Thoracic aorta (tissue), 2 donors: ENCODE measurements around the gene PTBP1. TPM values are rescaled to one million over a fixed set of nuclear protein-coding genes. Genes with fewer than 3 reads are reported as not detected.

Experiments
- ATAC-seq: fragments of 150-250 bp; one replicate; pipeline ENCODE4 v1.8.0; 2017; ENCODE audit warnings: low read depth; ENCODE audit not compliant: insufficient number of reproducible peaks, low FRiP score
- DNase-seq: peaks from one replicate; pipeline ENCODE4 v3.0.0-alpha.2; 2020; ENCODE audit warnings: low spot score
- H3K27ac ChIP-seq, 2 donors: fragments of 200-600 bp; sonication (generic); 1 replicate in 1 of 2; 2 replicates in 1 of 2; pipeline ENCODE4 v1.5.1; 2016; ENCODE audit warnings: mild to moderate bottlenecking in 2 of 2, moderate library complexity in 2 of 2
- H3K27me3 ChIP-seq: fragments of 200-600 bp; sonication (generic); replicated peaks from 2 replicates; pipeline ENCODE4 v1.6.0; 2016; ENCODE audit warnings: mild to moderate bottlenecking; ENCODE audit not compliant: insufficient read depth
- H3K36me3 ChIP-seq: fragments of 200-600 bp; sonication (generic); one replicate; pipeline ENCODE4 v1.5.1; 2016
- H3K4me1 ChIP-seq, 2 donors: fragments of 200-600 bp; sonication (generic); 1 replicate in 1 of 2; 2 replicates in 1 of 2; pipeline versions ENCODE4 v1.5.1 to v1.6.0; 2016; ENCODE audit warnings: low read depth in 2 of 2, mild to moderate bottlenecking in 1 of 2; ENCODE audit not compliant: control insufficient read depth in 1 of 2
- H3K4me3 ChIP-seq: fragments of 200-600 bp; sonication (generic); 2 replicates; pipeline ENCODE4 v1.5.1; 2016; ENCODE audit warnings: mild to moderate bottlenecking
- H3K9me3 ChIP-seq: fragments of 200-600 bp; sonication (generic); 2 replicates; pipeline ENCODE4 v1.5.1; 2016
- total RNA-seq, 2 donors: library from RNA; depleted of rRNA; stranded (reverse); fragments of >200 nt; gene quantifications; one replicate each; pipeline versions ENCODE4 v1.1.0 to v1.2.3, GENCODE V29; 2016
- TF ChIP-seq, protein P1 (sequence below): fragments of 200-600 bp; sonication (generic); IDR thresholded peaks from one replicate; pipeline ENCODE4 v1.5.1; 2019; ENCODE audit warnings: antibody characterized with exemption

PTBP1 gene
- total RNA-seq, 2 donors from 2014 or later, result 149 to 163 TPM

DNA sequence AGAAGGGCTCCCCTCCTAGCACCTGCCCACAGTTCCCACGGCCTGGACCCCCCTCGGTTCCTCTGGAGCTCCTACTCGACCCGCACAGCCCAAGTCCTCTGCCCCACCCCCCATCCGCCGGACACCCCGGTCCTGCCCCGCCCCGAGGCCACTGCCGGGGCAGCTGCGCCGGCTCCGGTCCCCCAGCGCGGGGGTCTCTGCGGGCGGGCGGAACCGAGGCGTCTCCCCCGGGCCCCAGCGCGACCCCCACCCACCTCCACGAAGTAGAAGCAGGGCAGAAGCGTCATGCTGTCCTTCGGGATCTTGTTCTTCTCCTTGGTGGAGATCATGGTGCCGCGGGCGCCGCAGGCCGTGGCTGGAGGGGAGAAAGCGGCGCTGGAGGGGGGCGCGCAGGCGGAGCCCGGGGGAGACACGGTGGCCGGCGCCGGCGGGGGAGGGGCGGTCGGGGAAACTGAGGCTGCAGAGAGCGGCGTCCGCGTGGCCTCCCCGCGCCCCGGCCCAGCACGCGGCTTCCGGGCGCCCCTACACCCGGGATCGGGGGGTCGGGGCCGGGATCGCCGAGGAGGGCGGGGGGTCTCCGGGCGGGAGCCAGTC is 24.1 kb downstream of the PTBP1 start:
- peaks cover 12% of the 10 kb centered on the region for H3K27me3 ChIP-seq
- TF ChIP-seq, protein P1, sequence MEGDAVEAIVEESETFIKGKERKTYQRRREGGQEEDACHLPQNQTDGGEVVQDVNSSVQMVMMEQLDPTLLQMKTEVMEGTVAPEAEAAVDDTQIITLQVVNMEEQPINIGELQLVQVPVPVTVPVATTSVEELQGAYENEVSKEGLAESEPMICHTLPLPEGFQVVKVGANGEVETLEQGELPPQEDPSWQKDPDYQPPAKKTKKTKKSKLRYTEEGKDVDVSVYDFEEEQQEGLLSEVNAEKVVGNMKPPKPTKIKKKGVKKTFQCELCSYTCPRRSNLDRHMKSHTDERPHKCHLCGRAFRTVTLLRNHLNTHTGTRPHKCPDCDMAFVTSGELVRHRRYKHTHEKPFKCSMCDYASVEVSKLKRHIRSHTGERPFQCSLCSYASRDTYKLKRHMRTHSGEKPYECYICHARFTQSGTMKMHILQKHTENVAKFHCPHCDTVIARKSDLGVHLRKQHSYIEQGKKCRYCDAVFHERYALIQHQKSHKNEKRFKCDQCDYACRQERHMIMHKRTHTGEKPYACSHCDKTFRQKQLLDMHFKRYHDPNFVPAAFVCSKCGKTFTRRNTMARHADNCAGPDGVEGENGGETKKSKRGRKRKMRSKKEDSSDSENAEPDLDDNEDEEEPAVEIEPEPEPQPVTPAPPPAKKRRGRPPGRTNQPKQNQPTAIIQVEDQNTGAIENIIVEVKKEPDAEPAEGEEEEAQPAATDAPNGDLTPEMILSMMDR, result no peak
- H3K4me1 ChIP-seq, result peaks cover 6 to 8% of the 10 kb centered on the region in 2 donors
- DNase-seq, result no peak
- peak overlapping the region; percentile 53 for H3K4me3 ChIP-seq
- no peak overlapping the region for H3K27ac ChIP-seq
- H3K9me3 ChIP-seq, result no peaks in the 10 kb centered on the region
- H3K36me3 ChIP-seq, result no peaks in the 10 kb centered on the region
- no peak for ATAC-seq

DNA sequence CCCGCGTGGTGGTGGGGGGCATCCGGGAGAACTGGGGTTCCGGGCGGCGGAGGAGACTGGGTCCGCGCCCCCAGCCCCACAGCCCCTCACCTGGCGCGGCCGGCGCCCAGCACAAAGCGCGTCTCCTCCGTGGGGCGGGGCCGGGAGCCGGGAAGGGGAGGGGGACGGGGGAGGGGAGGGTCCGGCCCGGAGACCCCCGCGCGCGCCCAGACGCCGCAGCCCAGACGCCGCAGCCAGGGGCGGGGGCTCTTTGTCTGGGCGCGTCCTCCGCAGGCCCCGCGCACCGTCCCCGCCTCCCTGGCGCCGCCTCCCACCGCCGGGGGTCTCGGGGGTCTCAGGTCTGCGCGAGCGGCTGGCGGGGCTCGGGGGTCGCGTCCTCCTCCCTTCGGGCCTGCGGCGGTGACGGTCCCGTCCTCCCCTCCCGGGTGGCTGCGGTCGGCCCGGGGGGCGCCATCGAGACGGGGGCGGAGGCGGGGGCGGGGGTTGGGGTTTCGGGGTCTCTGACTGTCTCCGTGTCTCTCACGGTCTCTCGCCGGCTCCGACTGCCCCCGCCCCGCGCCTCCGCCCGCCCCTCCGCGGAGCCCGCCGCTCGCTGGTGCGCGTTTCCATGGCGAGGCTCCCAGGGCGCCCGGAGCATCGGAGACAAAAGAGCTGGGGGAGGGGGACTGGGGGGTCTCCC is 24.7 kb downstream of the PTBP1 start, which contains the start of gene PLPPR3:
Gene PLPPR3, minus strand, starts transcription at position 131 of the 679 bp plus-strand sequence. CDS start 396 bp downstream, outside the sequence.
- DNase-seq (no peak), ATAC-seq (no peak)
- Histone ChIP-seq H3K27ac (no peak within 1 kb of the TSS), H3K9me3 (no peaks in the 10 kb centered on the region), H3K36me3 (no peaks in the 10 kb centered on the region), H3K27me3 (peaks cover 12% of the 10 kb centered on the region), H3K4me3 (peak within 1 kb of the TSS; percentile 53), H3K4me1 (peaks cover 6 to 8% of the 10 kb centered on the region in 2 donors)
- TF ChIP-seq, protein P1, result no peak

- no peaks in the 10 kb centered on the region for H3K36me3 ChIP-seq
- ATAC-seq (no peak), DNase-seq (no peak)
- H3K27ac ChIP-seq, result no peak overlapping the region
- peaks cover 12% of the 10 kb centered on the region for H3K27me3 ChIP-seq
- H3K4me3 ChIP-seq, result no peak overlapping the region
- TF ChIP-seq, protein P1, result no peak
- H3K9me3 ChIP-seq, result no peaks in the 10 kb centered on the region
- peaks cover 6 to 8% of the 10 kb centered on the region in 2 donors for H3K4me1 ChIP-seq
These were observed 26.4 kb downstream of the PTBP1 start for GRCh38 chr19:823565-824121.

DNA sequence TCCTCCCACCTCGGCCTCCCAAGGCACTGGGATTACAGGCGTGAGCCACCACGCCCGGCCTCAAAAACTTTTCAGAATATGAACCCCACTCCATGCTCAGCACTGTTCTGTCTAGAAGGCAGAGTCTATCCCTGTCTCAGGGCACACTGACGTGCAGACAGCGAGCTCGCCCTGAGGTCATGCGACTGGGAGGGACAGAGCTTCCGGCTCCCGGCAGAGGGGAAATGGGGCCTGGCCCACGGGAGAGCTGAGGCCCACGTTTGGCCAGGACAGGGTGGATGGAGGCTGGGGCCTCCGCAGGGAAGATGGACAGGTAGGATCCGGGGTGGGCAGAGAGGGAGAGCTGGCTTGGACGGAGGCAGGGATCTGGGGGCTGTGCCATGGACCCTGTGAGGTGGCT is 27.6 kb downstream of the PTBP1 start:
- peaks cover 12% of the 10 kb centered on the region for H3K27me3 ChIP-seq
- DNase-seq, result no peak

More for the DNA sequence above, 27.6 kb downstream of the PTBP1 start:
- Histone ChIP-seq H3K36me3 (no peaks in the 10 kb centered on the region), H3K4me3 (no peak overlapping the region), H3K4me1 (peaks cover 6 to 8% of the 10 kb centered on the region in 2 donors), H3K9me3 (no peaks in the 10 kb centered on the region), H3K27ac (no peak overlapping the region)
- TF ChIP-seq, protein P1, result no peak
- ATAC-seq, result no peak
